Right cardiac atrium (tissue), 5 donors: ENCODE data around the gene CFAP53. TPM values are rescaled to one million over a fixed set of nuclear protein-coding genes. Genes with fewer than 3 reads are reported as not detected.

Experiments
- ATAC-seq, 2 donors: fragments of 200-7000 bp; cut with Tn5 transposase; one replicate each; pipeline versions ENCODE4 v1.8.0 to v1.9.1; 2020; ENCODE audit warnings: moderate library complexity in 2 of 2, mild to moderate bottlenecking in 1 of 2
- DNase-seq, 3 donors: peaks; one replicate each; pipeline ENCODE4 v3.0.0-alpha.2; 2020
- H3K27ac ChIP-seq: one replicate; pipeline ENCODE4 v1.5.1; 2013; ENCODE audit warnings: mild to moderate bottlenecking, low read length, control low read depth, moderate library complexity
- H3K27me3 ChIP-seq: one replicate; pipeline ENCODE4 v1.6.1; 2013; ENCODE audit not compliant: control insufficient read depth, insufficient read depth
- H3K4me1 ChIP-seq: one replicate; pipeline ENCODE4 v1.6.1; 2013; ENCODE audit warnings: low read length; ENCODE audit not compliant: control insufficient read depth, insufficient read depth
- H3K4me3 ChIP-seq: one replicate; pipeline ENCODE4 v1.5.1; 2013; ENCODE audit warnings: low read length, control low read depth
- H3K9me3 ChIP-seq: one replicate; pipeline ENCODE4 v1.6.1; 2013; ENCODE audit warnings: low read length; ENCODE audit not compliant: control insufficient read depth
- WGBS: extraction: QIAGEN DNeasy Blood & Tissue Kit; methylation state at CpG from one replicate; pipeline ENCODE4 v1.1.7; 2013; 5-methylcytosine and 5-hydroxymethylcytosine counted together
- intact Hi-C, 4 donors: fragments of 100-400 bp; cut with DNase I; formaldehyde crosslinking; loops; one replicate each; pipeline versions ENCODE4 v1.11.0 to v1.14.0; 2022 to 2023
- polyA plus RNA-seq: library from polyadenylated mRNA; stranded (reverse); fragments of 200-250 nt; gene quantifications from one replicate; pipeline ENCODE4 v1.2.3, GENCODE V29; 2013
- total RNA-seq, 4 donors: library from RNA; stranded (reverse); fragmentation: NEBNext Ultra II Directional; extraction: Animal tissue kit (Norgen Biotek cat#: 25700); gene quantifications; one replicate each; pipeline ENCODE4 v1.2.1, GENCODE V29; 2021
- donor health status: healthy with polysubstance abuse.
- donor health status: DM: no; HTN: yes; CAD: no.
- donor health status: DM: no; HTN: no; CAD: no.
- donor health status: DM: no; HTN: yes; CAD: no; lungs with severe emphysema.
- donor health status: DM: yes; HTN: yes; CAD: no.

CFAP53 gene
- total and polyA plus RNA-seq, 5 donors = 0.23 to 0.56 (median 0.29) TPM

- Histone ChIP-seq H3K27me3 (no peaks in the 10 kb centered on the region), H3K27ac (peak overlapping the region; percentile 82), H3K4me1 (peaks cover 6% of the 10 kb centered on the region), H3K9me3 (no peaks in the 10 kb centered on the region), H3K4me3 (peak overlapping the region; percentile 75)
- intact Hi-C loops = no loop called here
- WGBS = 2% methylated on average over 16 of the region's 16 CpGs
- DNase-seq (no peak), ATAC-seq (no peak)
Observed at GRCh38 chr18:50280707-50281294, 14.5 kb upstream of the CFAP53 start.

- Histone ChIP-seq H3K27ac (no peak overlapping the region), H3K4me3 (no peak overlapping the region)
- 97% methylated on average over 7 of the region's 7 CpGs for WGBS
Observed at GRCh38 chr18:50279752-50280151, 13.5 kb upstream of the CFAP53 start.

DNA sequence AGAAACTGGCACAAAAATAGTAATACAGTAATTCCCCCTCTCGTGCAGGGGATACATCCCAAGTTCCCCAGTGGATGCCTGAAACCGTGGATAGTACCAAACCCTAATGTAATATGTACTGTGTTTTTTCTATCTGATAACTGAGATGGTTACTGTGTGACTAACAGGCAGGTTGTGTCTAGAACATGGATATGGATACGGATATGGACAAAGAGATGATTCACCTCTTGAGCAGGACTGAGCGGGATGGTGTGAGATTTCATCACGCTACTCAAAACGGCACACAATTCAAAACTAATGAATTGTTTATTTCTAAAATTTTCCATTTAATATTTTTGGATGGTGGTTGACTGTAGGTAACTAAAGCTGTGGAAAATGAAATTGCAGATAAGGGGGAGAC lies 11.6 kb upstream of the CFAP53 start:
- no peaks in the 10 kb centered on the region for H3K27me3 ChIP-seq
- H3K9me3 ChIP-seq = no peaks in the 10 kb centered on the region
- ATAC-seq (no peak), DNase-seq (no peak)
- no peak overlapping the region for H3K27ac ChIP-seq
- H3K4me1 ChIP-seq = peaks cover 6% of the 10 kb centered on the region
- intact Hi-C loops = no loop called here
- no peak overlapping the region for H3K4me3 ChIP-seq
- 84% methylated on average over 6 of the region's 6 CpGs for WGBS

More at GRCh38 chr18:50279752-50280151, 13.5 kb upstream of the CFAP53 start:
- intact Hi-C loops = no loop called here
- ATAC-seq = no peak
- DNase-seq = peak in 1 of 3 donors; percentile 27
- Histone ChIP-seq H3K27me3 (no peaks in the 10 kb centered on the region), H3K4me1 (peaks cover 6% of the 10 kb centered on the region), H3K9me3 (no peaks in the 10 kb centered on the region)

- Histone ChIP-seq H3K4me3 (no peak overlapping the region), H3K27ac (no peak overlapping the region), H3K4me1 (peaks cover 6% of the 10 kb centered on the region), H3K9me3 (no peaks in the 10 kb centered on the region), H3K27me3 (no peaks in the 10 kb centered on the region)
- intact Hi-C loops = no loop called here
- WGBS = 84% methylated on average over 4 of the region's 4 CpGs
- ATAC-seq = no peak
- no peak for DNase-seq
Observed at GRCh38 chr18:50276452-50276851, 10.2 kb upstream of the CFAP53 start.

DNA sequence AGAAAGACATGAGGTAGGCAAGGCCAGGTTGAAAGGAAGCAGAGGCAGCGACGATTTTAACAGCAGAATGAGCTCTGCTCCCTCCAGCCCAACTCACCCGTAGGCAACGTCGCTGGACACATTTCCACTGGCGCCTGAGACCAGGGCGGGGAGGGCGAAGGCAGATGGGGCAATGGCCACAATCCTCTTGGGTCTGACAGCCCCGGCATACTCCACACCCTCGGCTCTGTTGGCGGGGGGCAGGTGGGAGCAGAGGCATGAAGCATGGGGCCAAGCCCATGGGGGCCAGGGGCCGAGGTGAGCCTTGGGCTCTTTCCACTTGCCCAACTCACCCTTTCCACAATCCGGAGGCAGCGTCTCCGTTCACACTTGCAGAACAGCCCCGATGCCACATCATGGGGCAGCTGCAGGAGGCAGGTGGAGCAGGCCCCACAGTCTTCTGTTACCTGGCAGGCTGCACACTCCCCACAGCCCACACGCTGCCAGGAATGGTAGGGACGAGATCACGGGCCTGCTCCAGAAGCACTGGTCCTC lies 9.3 kb upstream of the CFAP53 start:
- DNase-seq (peak in 2 of 3 donors; percentile 27 to 46), ATAC-seq (no peak)
- Histone ChIP-seq H3K4me3 (no peak overlapping the region), H3K27me3 (no peaks in the 10 kb centered on the region), H3K9me3 (no peaks in the 10 kb centered on the region), H3K27ac (no peak overlapping the region), H3K4me1 (peaks cover 6% of the 10 kb centered on the region)
- 96% methylated on average over 19 of the region's 19 CpGs for WGBS
- intact Hi-C loops = no loop called here

DNA sequence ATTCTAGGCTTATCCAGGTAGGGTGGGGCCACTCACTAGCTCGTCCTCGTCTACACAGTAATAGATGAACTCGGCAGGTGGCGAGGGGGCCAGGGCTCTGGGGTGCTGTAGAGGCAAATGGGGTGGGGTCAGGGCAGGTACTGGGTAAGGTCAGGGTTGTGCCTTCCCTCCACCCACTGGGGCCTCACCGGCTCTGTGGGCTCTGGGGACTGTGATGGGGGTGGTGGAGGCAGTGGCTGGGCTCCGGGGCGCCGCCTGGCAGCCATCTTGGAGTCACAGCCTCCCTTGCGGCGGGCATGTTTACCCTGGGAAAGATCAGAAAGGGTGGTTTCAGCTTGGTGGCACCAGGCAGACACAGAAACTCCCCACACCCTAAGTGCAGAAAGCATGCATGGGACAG lies 8.6 kb upstream of the CFAP53 start:
- WGBS = 96% methylated on average over 10 of the region's 10 CpGs
- intact Hi-C loops = no loop called here
- no peak for ATAC-seq

GRCh38 chr18:50274044-50274442 lies 7.7 kb upstream of the CFAP53 start:
- Histone ChIP-seq H3K27ac (no peak overlapping the region), H3K27me3 (no peaks in the 10 kb centered on the region), H3K9me3 (no peaks in the 10 kb centered on the region), H3K4me3 (no peak overlapping the region), H3K4me1 (no peaks in the 10 kb centered on the region)
- 96% methylated on average over 17 of the region's 17 CpGs for WGBS
- DNase-seq = peak in 1 of 3 donors; percentile 35
- ATAC-seq = no peak
- intact Hi-C loops = no loop called here

More for the DNA sequence above, 8.6 kb upstream of the CFAP53 start:
- Histone ChIP-seq H3K27me3 (no peaks in the 10 kb centered on the region), H3K4me3 (no peak overlapping the region), H3K27ac (no peak overlapping the region), H3K4me1 (peaks cover 2% of the 10 kb centered on the region), H3K9me3 (no peaks in the 10 kb centered on the region)
- peak in 1 of 3 donors; percentile 58 for DNase-seq

GRCh38 chr18:50273203-50274043 lies 7.1 kb upstream of the CFAP53 start:
- WGBS = 93% methylated on average over 23 of the region's 23 CpGs
- Histone ChIP-seq H3K9me3 (no peaks in the 10 kb centered on the region), H3K27me3 (no peaks in the 10 kb centered on the region), H3K27ac (no peak overlapping the region), H3K4me1 (no peaks in the 10 kb centered on the region), H3K4me3 (no peak overlapping the region)
- ATAC-seq = no peak
- intact Hi-C loops = no loop called here
- peak in 1 of 3 donors; percentile 51 for DNase-seq

- intact Hi-C loops = no loop called here
Observed at GRCh38 chr18:50272568-50272967, 6.3 kb upstream of the CFAP53 start.

GRCh38 chr18:50268022-50268747 lies 1.9 kb upstream of the CFAP53 start:
- Histone ChIP-seq H3K27ac (peak overlapping the region; percentile 80), H3K4me3 (peak overlapping the region; percentile 67), H3K27me3 (no peaks in the 10 kb centered on the region), H3K9me3 (no peaks in the 10 kb centered on the region), H3K4me1 (no peaks in the 10 kb centered on the region)
- WGBS = 11% methylated on average over 56 of the region's 56 CpGs
- intact Hi-C loops = loop anchor here in 1 of 4 donors (10.0 kb wide), 1 partner anchor 773 kb away; the partner anchor contains the start of gene RPL17
- DNase-seq = peak; percentile 87 to 95 (median 94)
- ATAC-seq = peak; percentile 83 to 85

More at GRCh38 chr18:50272568-50272967, 6.3 kb upstream of the CFAP53 start:
- 88% methylated on average over 5 of the region's 5 CpGs for WGBS
- Histone ChIP-seq H3K9me3 (no peaks in the 10 kb centered on the region), H3K4me3 (no peak overlapping the region), H3K27ac (no peak overlapping the region), H3K27me3 (no peaks in the 10 kb centered on the region), H3K4me1 (no peaks in the 10 kb centered on the region)
- ATAC-seq = no peak
- no peak for DNase-seq
